Heart left ventricle (tissue), 13 donors: Measurements from ENCODE around the gene RHOH.

Source experiments
- CTCF ChIP-seq, 12 donors: fragments of 200-600 bp; sonication (generic) in 4 of 12; IDR thresholded peaks; one replicate each; pipeline versions ENCODE4 v1.5.0 to v1.8.0; 2018 to 2022; ENCODE audit warnings: antibody characterized with exemption in 12 of 12, mild to moderate bottlenecking in 5 of 12
- POLR2A ChIP-seq, 2 donors: fragments of 450-650 bp; IDR thresholded peaks; one replicate each; pipeline ENCODE4 v1.6.1; 2017; ENCODE audit warnings: antibody characterized with exemption in 2 of 2, mild to moderate bottlenecking in 2 of 2, moderate library complexity in 2 of 2
- donor health status: ischemic (EF 13 %, LVEDD 7.1; RV severe dilation, severe dysfunction).
- donor health status: DM: no; HTN: yes; CAD: no.
- donor health status: DM: no; HTN: no; CAD: no.
- donor health status: ischemic (EF 25% LVEDD 6.9; RV normal size, moderate dysfunction).
- donor health status: ischemic (EF 25% LVEDD 5.7; RV mildly dilated, moderate dysfunction).
- donor health status: ischemic (EF 35%, LVEDD 5.7; RV mildly dilated, moderate dysfunction).
- donor health status: nonischemic (EF 11% LVEDD 7.7; RV severe dilation, severe dysfunction).
- donor health status: DM: yes; HTN: yes; CAD: no.
- donor health status: PGD.
- donor health status: ischemic (EF 29% LVEDD 5.4; RV normal size, mild dysfunction).
- donor health status: nonischemic (EF 23%, LVEDD 6.1; RV moderate dilation, normal function).

GRCh38 chr4:40265910-40266274 is 69.1 kb downstream of the RHOH start:
- no peak for TF ChIP-seq CTCF (IDR thresholded peaks at IDR 0.05)
- TF ChIP-seq POLR2A (IDR thresholded peaks at IDR 0.05): no peak
